NCI-H510A treated with DMSO at 0.1 percent for 48 hours (cell line): Measurements from ENCODE around the gene SLC9A5.
A peak's percentile ranks its signal among the peaks of the same experiment; 100 is the strongest.

Source experiments
- DNase-seq: peaks from one replicate; lab custom pipeline; 2025; lab: John Stamatoyannopoulos, UW

The SLC9A5 gene

GRCh38 chr16:67283039-67283825 lies 34.5 kb downstream of the SLC9A5 start:
- no peak for DNase-seq

- no peak for DNase-seq
These were observed 35.2 kb downstream of the SLC9A5 start for GRCh38 chr16:67283826-67284555.

GRCh38 chr16:67284699-67285646 lies 36.2 kb downstream of the SLC9A5 start:
- peak; percentile 31 for DNase-seq

- no peak for DNase-seq
These were observed 37.9 kb downstream of the SLC9A5 start for GRCh38 chr16:67286441-67287235.

- no peak for DNase-seq
These were observed 39.2 kb downstream of the SLC9A5 start for GRCh38 chr16:67287960-67288359.

- no peak for DNase-seq
These were observed 42.7 kb downstream of the SLC9A5 start for GRCh38 chr16:67291461-67291860.

- no peak for DNase-seq
These were observed 45.5 kb downstream of the SLC9A5 start for GRCh38 chr16:67294171-67294757.

GRCh38 chr16:67294938-67295361 lies 46.2 kb downstream of the SLC9A5 start:
- DNase-seq = no peak

- DNase-seq = peak; percentile 3
These were observed 47.6 kb downstream of the SLC9A5 start for GRCh38 chr16:67296420-67296819.

- DNase-seq = no peak
These were observed 49.5 kb downstream of the SLC9A5 start for GRCh38 chr16:67298277-67298676.

GRCh38 chr16:67299269-67299668 lies 50.5 kb downstream of the SLC9A5 start:
- DNase-seq = no peak

GRCh38 chr16:67301080-67301782 lies 52.5 kb downstream of the SLC9A5 start:
- no peak for DNase-seq

- DNase-seq = no peak
These were observed 53.3 kb downstream of the SLC9A5 start for GRCh38 chr16:67302076-67302475.

GRCh38 chr16:67302970-67303369 lies 54.2 kb downstream of the SLC9A5 start:
- peak; percentile 9 for DNase-seq

GRCh38 chr16:67304020-67304419 lies 55.2 kb downstream of the SLC9A5 start:
- DNase-seq = no peak

GRCh38 chr16:67305216-67306071 lies 56.7 kb downstream of the SLC9A5 start:
- no peak for DNase-seq

GRCh38 chr16:67310561-67310960 lies 61.8 kb downstream of the SLC9A5 start:
- no peak for DNase-seq

GRCh38 chr16:67311607-67312488 lies 63.1 kb downstream of the SLC9A5 start:
- DNase-seq = no peak
